Chondrocyte (in vitro differentiated cells): Measurements from ENCODE around the gene SERPINB13. TPM values are rescaled to one million over a fixed set of nuclear protein-coding genes. Genes with fewer than 3 reads are reported as not detected.
"Not testable (repeated sequence)": the region's sequence is repeated elsewhere in the genome, so short reads cannot be mapped to it uniquely, and the experiment has no call there.

ENCODE experiments used
- DNase-seq: peaks from one replicate; pipeline ENCODE4 v3.0.0; 2021; ENCODE audit warnings: mixed read lengths, low spot score
- H3K27ac Mint-ChIP-seq: one replicate; pipeline ENCODE4 v1.8.0; 2021; ENCODE audit warnings: mild to moderate bottlenecking, moderate library complexity, mixed read lengths; ENCODE audit not compliant: unreplicated experiment
- H3K27me3 Mint-ChIP-seq: 2 replicates; pipeline ENCODE4 v1.8.0; 2021; ENCODE audit warnings: low read depth, mixed read lengths
- H3K36me3 Mint-ChIP-seq: 2 replicates; pipeline ENCODE4 v1.8.0; 2021; ENCODE audit warnings: low read depth, mixed read lengths
- H3K4me1 Mint-ChIP-seq: 2 replicates; pipeline ENCODE4 v1.8.0; 2021; ENCODE audit warnings: low read depth, mild to moderate bottlenecking, mixed read lengths
- H3K4me3 Mint-ChIP-seq: one replicate; pipeline ENCODE4 v1.8.0; 2021; ENCODE audit warnings: mild to moderate bottlenecking, moderate library complexity, mixed read lengths; ENCODE audit not compliant: unreplicated experiment
- H3K9me3 Mint-ChIP-seq: 2 replicates; pipeline ENCODE4 v1.8.0; 2021; ENCODE audit warnings: low read depth, mixed read lengths
- total RNA-seq: library from RNA; stranded (reverse); gene quantifications from 3 replicates; pipeline ENCODE4 v1.2.1, GENCODE V29; 2021
- TF ChIP-seq, protein P1 (sequence below): fragments of 200-600 bp; sonication (generic); IDR thresholded peaks from 2 replicates; pipeline ENCODE4 v1.5.0; 2021; ENCODE audit warnings: antibody characterized with exemption, mild to moderate bottlenecking, moderate library complexity

The SERPINB13 gene
- total RNA-seq, 1 donor from 2014 or later = not detected

GRCh38 chr18:63624863-63625262 lies 37.7 kb downstream of the SERPINB13 start:
- H3K9me3 Mint-ChIP-seq = peaks cover 40% of the 10 kb centered on the region
- no peak overlapping the region for H3K4me3 Mint-ChIP-seq
- H3K36me3 Mint-ChIP-seq = no peaks in the 10 kb centered on the region
- TF ChIP-seq, protein P1, sequence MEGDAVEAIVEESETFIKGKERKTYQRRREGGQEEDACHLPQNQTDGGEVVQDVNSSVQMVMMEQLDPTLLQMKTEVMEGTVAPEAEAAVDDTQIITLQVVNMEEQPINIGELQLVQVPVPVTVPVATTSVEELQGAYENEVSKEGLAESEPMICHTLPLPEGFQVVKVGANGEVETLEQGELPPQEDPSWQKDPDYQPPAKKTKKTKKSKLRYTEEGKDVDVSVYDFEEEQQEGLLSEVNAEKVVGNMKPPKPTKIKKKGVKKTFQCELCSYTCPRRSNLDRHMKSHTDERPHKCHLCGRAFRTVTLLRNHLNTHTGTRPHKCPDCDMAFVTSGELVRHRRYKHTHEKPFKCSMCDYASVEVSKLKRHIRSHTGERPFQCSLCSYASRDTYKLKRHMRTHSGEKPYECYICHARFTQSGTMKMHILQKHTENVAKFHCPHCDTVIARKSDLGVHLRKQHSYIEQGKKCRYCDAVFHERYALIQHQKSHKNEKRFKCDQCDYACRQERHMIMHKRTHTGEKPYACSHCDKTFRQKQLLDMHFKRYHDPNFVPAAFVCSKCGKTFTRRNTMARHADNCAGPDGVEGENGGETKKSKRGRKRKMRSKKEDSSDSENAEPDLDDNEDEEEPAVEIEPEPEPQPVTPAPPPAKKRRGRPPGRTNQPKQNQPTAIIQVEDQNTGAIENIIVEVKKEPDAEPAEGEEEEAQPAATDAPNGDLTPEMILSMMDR = no peak
- DNase-seq = no peak
- no peak overlapping the region for H3K27ac Mint-ChIP-seq
- H3K4me1 Mint-ChIP-seq = no peaks in the 10 kb centered on the region
- no peaks in the 10 kb centered on the region for H3K27me3 Mint-ChIP-seq

- Mint-ChIP-seq H3K4me3 (no peak overlapping the region), H3K27ac (no peak overlapping the region), H3K27me3 (no peaks in the 10 kb centered on the region), H3K4me1 (no peaks in the 10 kb centered on the region), H3K36me3 (no peaks in the 10 kb centered on the region), H3K9me3 (peaks cover 40% of the 10 kb centered on the region)
- DNase-seq = no peak
- TF ChIP-seq, protein P1 = no peak
Observed at GRCh38 chr18:63626431-63626830, 39.3 kb downstream of the SERPINB13 start.

DNA sequence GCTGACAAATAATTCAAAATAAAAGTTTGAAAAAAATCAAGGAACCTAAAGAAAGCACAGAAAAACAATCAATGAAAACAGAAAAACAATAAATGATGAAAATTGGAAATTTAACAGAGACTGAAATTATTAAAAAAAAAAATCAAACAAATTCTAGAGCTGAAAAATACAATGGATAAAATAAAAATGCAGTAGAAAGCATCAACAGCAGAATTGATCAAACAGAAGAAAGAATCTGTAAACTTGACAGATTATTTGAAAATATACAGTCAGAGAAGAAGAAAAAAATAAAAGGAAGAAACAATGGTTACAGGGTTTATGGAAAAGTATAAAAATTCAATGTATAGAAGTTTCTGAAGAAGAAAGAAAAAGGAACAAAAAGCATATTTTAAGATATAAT lies 40.7 kb downstream of the SERPINB13 start:
- Mint-ChIP-seq H3K27me3 (peaks cover 2% of the 10 kb centered on the region), H3K4me3 (no peak overlapping the region), H3K36me3 (no peaks in the 10 kb centered on the region), H3K9me3 (peaks cover 48% of the 10 kb centered on the region), H3K4me1 (no peaks in the 10 kb centered on the region), H3K27ac (no peak overlapping the region)
- TF ChIP-seq, protein P1 = no peak
- DNase-seq = no peak

DNA sequence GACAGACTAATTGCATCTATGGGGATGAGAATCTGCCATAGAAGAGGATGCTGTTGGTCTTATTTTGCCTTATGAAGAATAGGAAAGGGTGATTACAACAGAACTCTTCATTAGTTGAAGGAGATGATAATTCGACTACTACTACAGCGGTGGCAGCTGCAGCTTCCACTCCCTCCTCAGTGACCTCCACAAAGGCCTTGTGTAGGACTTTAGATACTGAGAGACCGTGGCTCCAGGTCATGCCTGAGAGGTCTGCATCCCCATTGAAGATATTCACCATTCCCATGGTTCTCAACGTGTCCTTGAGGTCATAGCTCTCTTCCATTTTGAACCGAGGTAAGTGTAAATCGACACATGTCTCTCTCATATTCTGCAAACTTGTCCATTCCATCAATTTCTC lies 50.6 kb downstream of the SERPINB13 start:
- H3K27me3 Mint-ChIP-seq = peaks cover 6% of the 10 kb centered on the region
- no peaks in the 10 kb centered on the region for H3K36me3 Mint-ChIP-seq
- H3K9me3 Mint-ChIP-seq = peaks cover 3% of the 10 kb centered on the region
- no peaks in the 10 kb centered on the region for H3K4me1 Mint-ChIP-seq
- DNase-seq = no peak
- TF ChIP-seq, protein P1 = no peak
- no peak overlapping the region for H3K4me3 Mint-ChIP-seq
- H3K27ac Mint-ChIP-seq = no peak overlapping the region

- H3K27me3 Mint-ChIP-seq, H3K9me3 Mint-ChIP-seq, H3K4me1 Mint-ChIP-seq, H3K36me3 Mint-ChIP-seq, H3K27ac Mint-ChIP-seq, DNase-seq, H3K4me3 Mint-ChIP-seq: not testable (repeated sequence)
Observed at GRCh38 chr18:63641157-63641680, 54.1 kb downstream of the SERPINB13 start.

- H3K4me3 Mint-ChIP-seq, H3K36me3 Mint-ChIP-seq, H3K27me3 Mint-ChIP-seq, H3K4me1 Mint-ChIP-seq, DNase-seq, H3K9me3 Mint-ChIP-seq, H3K27ac Mint-ChIP-seq: not testable (repeated sequence)
Observed at GRCh38 chr18:63642668-63643356, 55.7 kb downstream of the SERPINB13 start.

GRCh38 chr18:63644142-63644541 lies 57.0 kb downstream of the SERPINB13 start, which contains the start of gene SERPINB4:
TSS of gene SERPINB4 (minus strand) at chr18:63644256. CDS start at chr18:63643577, 679 bp downstream.
- DNase-seq, H3K9me3 Mint-ChIP-seq, H3K27ac Mint-ChIP-seq, H3K4me3 Mint-ChIP-seq, H3K36me3 Mint-ChIP-seq, H3K4me1 Mint-ChIP-seq, H3K27me3 Mint-ChIP-seq: not testable (repeated sequence)

DNA sequence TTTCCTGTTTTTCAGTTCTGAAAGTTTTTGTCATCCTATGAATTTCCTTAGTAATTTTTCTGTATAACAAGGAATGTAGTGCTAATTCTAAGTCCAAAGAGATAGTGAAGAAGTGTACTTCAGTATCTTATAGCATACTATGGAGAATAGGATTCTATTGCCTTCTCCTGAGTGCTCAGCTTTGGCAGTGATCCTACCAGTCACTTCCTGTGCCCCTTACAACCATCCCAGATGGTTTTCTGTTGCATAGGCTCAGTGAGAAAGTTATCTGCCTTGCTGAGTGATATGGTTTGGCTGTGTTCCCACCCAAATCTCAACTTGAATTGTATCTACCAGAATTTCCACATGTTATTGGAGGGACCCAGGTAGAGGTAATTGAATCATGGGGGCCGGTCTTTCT lies 57.6 kb downstream of the SERPINB13 start:
- not testable (repeated sequence) for H3K4me3 Mint-ChIP-seq, DNase-seq, H3K27ac Mint-ChIP-seq, H3K36me3 Mint-ChIP-seq, H3K4me1 Mint-ChIP-seq, H3K27me3 Mint-ChIP-seq, H3K9me3 Mint-ChIP-seq
